ENCODE measurements around the gene ABCA6.

The ABCA6 gene

GRCh38 chr17:69141431-69142174 lies at the start of gene ABCA6:
TSS of gene ABCA6 (minus strand) at chr17:69141895. CDS start at chr17:69140703, 1,192 bp downstream.
- Histone ChIP-seq H3K4me3 (ENCODE audit: low read length) (no peak within 1 kb of the TSS), H4K20me1 (ENCODE audit: insufficient read depth, low read length) (no peaks in the 10 kb centered on the region), H3K9ac (ENCODE audit: low read length) (no peak within 1 kb of the TSS), H2AFZ (ENCODE audit: low read depth, low read length) (peak within 1 kb of the TSS; percentile 76), H3K4me1 (ENCODE audit: low read length) (peaks cover 10% of the 10 kb centered on the region), H3K9me3 (ENCODE audit: insufficient read depth, low read length) (0 out of 2 replicates have a peak, but pooled peaks cover 1% of the 10 kb centered on the region), H3K4me2 (ENCODE audit: low read length) (no peak within 1 kb of the TSS; the same call in 1 of the 2 replicates), H3K79me2 (ENCODE audit: low read length) (no peaks in the 10 kb centered on the region), H3K27me3 (ENCODE audit: low read depth, low read length) (no peaks in the 10 kb centered on the region), H3K36me3 (replicated peaks; ENCODE audit: low read depth, low read length) (no peaks in the 10 kb centered on the region), H3K27ac (ENCODE audit: low read length) (no peak within 1 kb of the TSS)
- TF ChIP-seq EZH2phosphoT487 (IDR thresholded peaks at IDR 0.05; ENCODE audit: low read depth) (no peak), CTCF (IDR thresholded peaks at IDR 0.05; ENCODE audit: low read depth, low read length) (no peak)

GRCh38 chr17:69188796-69189195 lies 47.1 kb upstream of the ABCA6 start:
- H3K4me2 ChIP-seq (ENCODE audit: low read length): no peak overlapping the region
- H3K27ac ChIP-seq (ENCODE audit: low read length): no peak overlapping the region
- H3K9ac ChIP-seq (ENCODE audit: low read length): no peak overlapping the region
- no peak overlapping the region for H3K4me3 ChIP-seq (ENCODE audit: low read length)
- TF ChIP-seq EZH2phosphoT487 (IDR thresholded peaks at IDR 0.05; ENCODE audit: low read depth) (no peak), CTCF (IDR thresholded peaks at IDR 0.05; ENCODE audit: low read depth, low read length) (no peak)
- H4K20me1 ChIP-seq (ENCODE audit: insufficient read depth, low read length): no peaks in the 10 kb centered on the region
- no peaks in the 10 kb centered on the region for H3K36me3 ChIP-seq (replicated peaks; ENCODE audit: low read depth, low read length)
- H3K4me1 ChIP-seq (ENCODE audit: low read length): no peaks in the 10 kb centered on the region
- H2AFZ ChIP-seq (ENCODE audit: low read depth, low read length): no peak overlapping the region
- H3K9me3 ChIP-seq (ENCODE audit: insufficient read depth, low read length): no peaks in the 10 kb centered on the region
- H3K27me3 ChIP-seq (ENCODE audit: low read depth, low read length): no peaks in the 10 kb centered on the region
- H3K79me2 ChIP-seq (ENCODE audit: low read length): no peaks in the 10 kb centered on the region

DNA sequence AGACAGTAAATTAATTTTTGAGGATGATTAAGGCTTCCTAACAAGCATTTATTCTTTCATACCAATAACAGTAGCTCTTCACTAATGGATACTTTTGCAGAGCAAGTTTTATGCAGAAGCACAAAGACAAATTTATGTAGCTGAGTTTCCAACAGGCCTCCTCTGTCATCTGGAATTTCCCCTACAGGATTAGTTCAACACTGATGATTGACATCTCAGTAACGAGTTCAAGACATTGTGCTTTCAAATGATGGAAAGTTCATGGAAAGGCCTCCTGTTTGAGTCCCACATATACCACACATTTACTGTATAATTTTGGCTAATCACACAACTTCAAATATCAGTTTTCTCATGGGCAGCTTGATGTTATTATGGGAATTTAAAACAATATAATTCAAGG lies 46.4 kb upstream of the ABCA6 start:
- H3K79me2 ChIP-seq (ENCODE audit: low read length): no peaks in the 10 kb centered on the region
- no peak overlapping the region for H3K4me2 ChIP-seq (ENCODE audit: low read length)
- H3K9me3 ChIP-seq (ENCODE audit: insufficient read depth, low read length): no peaks in the 10 kb centered on the region
- H3K9ac ChIP-seq (ENCODE audit: low read length): no peak overlapping the region
- H4K20me1 ChIP-seq (ENCODE audit: insufficient read depth, low read length): no peaks in the 10 kb centered on the region
- H3K4me1 ChIP-seq (ENCODE audit: low read length): no peaks in the 10 kb centered on the region
- no peaks in the 10 kb centered on the region for H3K36me3 ChIP-seq (replicated peaks; ENCODE audit: low read depth, low read length)
- H3K27ac ChIP-seq (ENCODE audit: low read length): no peak overlapping the region
- H3K27me3 ChIP-seq (ENCODE audit: low read depth, low read length): no peaks in the 10 kb centered on the region
- no peak overlapping the region for H3K4me3 ChIP-seq (ENCODE audit: low read length)
- no peak overlapping the region for H2AFZ ChIP-seq (ENCODE audit: low read depth, low read length)
- TF ChIP-seq EZH2phosphoT487 (IDR thresholded peaks at IDR 0.05; ENCODE audit: low read depth) (no peak), CTCF (IDR thresholded peaks at IDR 0.05; ENCODE audit: low read depth, low read length) (no peak)

DNA sequence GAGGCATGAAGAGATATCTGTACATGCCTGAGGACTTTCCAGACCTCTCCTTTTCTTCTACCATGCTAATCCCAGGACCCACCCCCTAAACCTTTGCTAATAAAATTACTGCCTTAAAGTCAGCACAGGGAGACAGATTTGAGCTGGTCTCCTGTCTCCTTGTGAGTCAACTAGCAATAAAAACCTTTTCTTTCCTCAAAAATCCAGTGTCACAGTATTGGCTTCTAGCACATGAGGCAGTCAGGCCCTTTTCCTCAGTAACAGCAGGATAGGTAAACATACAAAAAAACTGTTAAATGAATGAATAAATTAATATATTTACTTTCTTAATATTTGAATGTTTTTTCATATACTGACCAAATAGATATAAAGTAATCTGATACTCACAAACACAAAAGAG lies 45.6 kb upstream of the ABCA6 start:
- Histone ChIP-seq H4K20me1 (ENCODE audit: insufficient read depth, low read length) (no peaks in the 10 kb centered on the region), H3K27me3 (ENCODE audit: low read depth, low read length) (no peaks in the 10 kb centered on the region), H3K27ac (ENCODE audit: low read length) (no peak overlapping the region), H3K4me1 (ENCODE audit: low read length) (no peaks in the 10 kb centered on the region), H3K4me3 (ENCODE audit: low read length) (no peak overlapping the region), H3K79me2 (ENCODE audit: low read length) (no peaks in the 10 kb centered on the region), H3K36me3 (replicated peaks; ENCODE audit: low read depth, low read length) (no peaks in the 10 kb centered on the region), H3K9ac (ENCODE audit: low read length) (no peak overlapping the region), H3K4me2 (ENCODE audit: low read length) (no peak overlapping the region), H3K9me3 (ENCODE audit: insufficient read depth, low read length) (no peaks in the 10 kb centered on the region), H2AFZ (ENCODE audit: low read depth, low read length) (no peak overlapping the region)
- TF ChIP-seq CTCF (IDR thresholded peaks at IDR 0.05; ENCODE audit: low read depth, low read length) (no peak), EZH2phosphoT487 (IDR thresholded peaks at IDR 0.05; ENCODE audit: low read depth) (no peak)
